Activated T-cell treated with anti-CD3 and anti-CD28 coated beads for 4 hours (primary cell): Measurements from ENCODE around the gene RALY.

Experiments
- DNase-seq: peaks from one replicate; pipeline ENCODE4 v3.0.0-alpha.2; 2020

Gene RALY

DNA sequence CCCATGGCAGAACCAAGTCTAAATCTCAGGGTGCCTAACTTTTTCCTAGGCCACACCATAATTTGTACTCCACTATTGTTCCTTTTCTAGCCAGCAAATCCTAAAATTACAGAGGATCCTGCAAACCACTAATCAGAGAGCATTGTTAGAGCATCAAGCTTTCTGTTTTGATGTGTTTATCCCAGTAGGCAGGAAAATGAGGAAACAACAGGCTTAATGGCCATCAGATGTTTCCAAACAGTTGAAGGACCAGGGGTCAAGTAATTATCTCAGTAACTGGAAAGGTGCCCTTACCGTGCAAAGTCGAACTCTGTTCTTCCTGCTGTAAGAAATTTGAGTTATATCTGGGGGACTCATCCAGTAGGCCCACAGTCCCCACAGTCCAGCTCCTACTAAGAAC, 58.7 kb downstream of the RALY start:
- no peak for DNase-seq

DNA sequence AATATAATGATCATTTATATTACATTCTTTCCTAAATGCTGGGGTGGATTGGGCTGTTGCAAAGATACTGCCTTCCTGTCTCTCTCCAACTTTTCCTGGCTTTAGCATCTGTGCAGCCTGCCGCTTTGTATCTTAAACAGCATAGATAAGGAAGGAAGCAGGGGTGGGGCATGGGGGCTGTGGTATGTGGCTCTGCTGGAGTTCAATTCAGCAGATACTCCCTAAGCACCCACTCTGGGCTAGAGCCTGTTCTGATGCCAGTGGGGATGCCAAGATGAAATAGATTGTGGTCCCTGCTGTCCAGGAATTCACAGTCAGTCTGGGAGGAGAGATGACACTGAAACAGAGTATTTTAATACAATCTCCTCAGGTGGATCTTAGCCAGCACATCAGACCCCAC, 61.6 kb downstream of the RALY start:
- no peak for DNase-seq

DNA sequence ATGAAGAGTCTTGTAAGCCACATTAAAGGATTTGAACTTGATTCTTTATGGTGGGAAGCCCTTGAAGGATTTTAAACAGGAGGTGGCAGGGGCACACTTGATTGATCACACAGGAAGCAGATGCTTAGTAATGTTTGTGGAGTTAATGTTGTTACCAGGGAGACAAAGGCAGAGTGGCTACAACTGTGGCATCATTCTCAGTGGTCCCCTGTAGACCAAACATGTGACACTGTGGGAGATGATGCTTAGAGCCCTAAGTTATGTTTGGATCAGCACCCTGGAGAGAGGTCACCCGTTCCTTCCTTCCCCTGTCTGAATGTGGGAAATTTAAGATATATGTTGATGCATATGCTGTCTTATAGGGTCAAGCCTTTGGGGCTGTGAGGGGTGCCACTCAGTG, 65.1 kb downstream of the RALY start:
- DNase-seq, result no peak

DNA sequence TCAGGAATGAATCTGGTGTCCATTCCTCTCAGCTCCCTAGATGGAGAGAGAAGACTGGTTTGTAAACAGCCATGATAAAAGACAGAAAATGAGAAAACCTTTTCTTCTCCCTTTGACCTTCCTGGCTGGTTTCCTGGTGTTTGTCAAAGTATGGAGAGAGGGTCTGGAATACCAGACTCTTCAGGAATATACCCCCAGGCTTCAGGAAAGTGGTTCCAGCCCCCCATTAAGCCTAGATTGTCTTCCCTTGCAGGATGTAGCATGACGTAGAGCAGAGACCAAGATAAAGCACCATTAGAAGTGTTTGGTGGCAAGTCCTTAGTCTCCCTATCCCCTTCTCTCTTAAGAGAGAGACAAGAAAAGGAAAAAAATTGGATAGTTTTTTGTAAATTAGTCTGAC, 67.3 kb downstream of the RALY start:
- DNase-seq, result no peak

DNA sequence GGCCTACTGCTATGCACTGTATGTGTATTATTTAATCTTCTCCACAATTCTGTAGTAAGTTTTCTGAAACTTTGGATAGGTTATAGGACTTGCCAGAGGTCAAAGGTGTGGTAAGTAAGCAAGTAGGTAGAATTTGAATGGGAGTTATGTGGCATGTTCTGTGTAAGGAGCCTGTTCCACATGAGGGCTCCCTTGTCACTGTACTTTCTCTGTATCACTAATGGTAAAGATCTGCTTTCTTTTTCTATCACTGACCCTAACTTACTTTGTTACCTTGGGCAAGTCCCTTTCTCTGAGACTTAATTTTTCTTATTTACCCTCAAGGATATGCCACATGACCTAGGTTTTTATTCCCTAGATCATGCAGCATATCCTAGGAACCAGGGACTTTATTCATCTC, 68.0 kb downstream of the RALY start:
- no peak for DNase-seq

DNA sequence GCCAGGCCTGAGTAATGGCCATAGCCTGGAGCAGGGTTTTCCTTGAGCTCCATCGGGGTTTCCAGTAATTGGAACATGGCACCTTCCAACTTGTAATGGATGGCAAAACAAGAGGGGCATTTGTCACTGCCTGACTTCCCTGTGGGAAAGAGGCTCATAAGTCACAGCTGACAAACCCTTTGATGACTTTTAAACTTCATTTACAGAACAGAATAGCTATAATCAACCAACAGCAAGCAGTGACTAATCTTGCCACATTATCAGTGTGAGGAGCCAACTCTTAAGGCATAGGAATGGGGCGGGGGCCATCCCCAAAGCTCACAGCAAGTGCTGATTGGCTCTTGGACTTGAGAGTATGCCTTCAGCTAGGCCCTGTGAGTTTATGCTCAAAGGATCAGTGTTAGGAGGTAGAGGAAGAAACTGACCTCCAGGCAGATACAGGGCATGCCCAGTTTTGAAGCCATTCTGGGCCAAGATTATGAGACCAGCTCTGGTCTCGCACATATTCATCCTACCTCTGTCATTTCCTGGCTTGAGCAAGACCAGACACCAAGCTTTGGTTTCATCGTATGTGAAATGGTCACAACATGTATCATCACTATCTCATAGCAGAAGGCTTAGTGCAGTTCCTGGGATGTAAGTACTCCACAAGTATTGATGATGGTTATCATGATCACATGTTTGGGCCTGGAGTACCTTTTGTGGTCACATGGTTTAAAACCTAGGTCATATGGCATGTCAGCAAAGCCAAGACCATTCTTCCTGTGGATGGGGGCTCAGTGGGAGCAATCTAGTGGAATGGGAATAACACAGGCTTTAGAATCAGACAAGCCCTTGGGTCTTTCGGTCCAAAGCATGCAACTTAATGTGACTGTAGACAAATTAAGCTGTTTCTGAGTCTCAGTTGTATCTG, 69.1 kb downstream of the RALY start:
- no peak for DNase-seq

DNA sequence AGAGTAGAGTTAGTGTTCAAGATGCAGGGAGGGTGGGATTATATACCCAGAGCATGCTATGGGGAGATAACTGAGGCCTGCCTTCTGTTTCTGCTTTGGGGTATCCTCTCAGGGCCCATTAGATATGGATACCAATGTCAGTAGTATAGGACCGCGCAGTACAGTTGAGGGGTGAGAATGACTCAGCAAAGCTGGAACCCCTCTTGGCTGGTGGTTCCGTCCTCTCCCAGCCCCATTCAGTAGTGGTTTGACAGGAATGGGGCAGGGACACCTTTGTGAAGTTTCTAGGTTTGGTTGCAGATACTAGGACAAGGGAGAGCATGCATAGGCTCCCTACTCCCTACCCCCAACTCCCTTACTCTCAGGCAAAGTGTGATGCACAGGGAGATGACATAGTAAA, 70.6 kb downstream of the RALY start:
- DNase-seq, result no peak

DNA sequence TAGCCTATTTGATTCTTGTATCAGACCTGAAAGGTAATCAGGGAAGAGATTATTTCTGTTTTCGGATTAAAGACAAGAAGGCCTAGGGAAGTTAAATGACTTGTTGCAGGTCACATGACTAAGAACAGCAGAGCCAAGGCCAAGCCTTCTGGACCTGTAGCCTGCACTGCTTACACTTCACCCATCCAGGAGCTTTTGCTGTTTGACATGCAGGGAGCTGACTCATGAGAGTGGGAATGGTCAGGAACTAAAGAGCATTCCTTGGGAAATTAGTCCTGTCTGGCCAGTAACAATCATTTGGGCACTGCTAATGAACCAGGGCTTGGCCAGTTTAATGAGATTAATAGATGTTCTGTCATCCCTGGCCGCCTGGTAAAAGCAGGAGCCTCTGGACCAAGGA, 71.5 kb downstream of the RALY start:
- no peak for DNase-seq

DNA sequence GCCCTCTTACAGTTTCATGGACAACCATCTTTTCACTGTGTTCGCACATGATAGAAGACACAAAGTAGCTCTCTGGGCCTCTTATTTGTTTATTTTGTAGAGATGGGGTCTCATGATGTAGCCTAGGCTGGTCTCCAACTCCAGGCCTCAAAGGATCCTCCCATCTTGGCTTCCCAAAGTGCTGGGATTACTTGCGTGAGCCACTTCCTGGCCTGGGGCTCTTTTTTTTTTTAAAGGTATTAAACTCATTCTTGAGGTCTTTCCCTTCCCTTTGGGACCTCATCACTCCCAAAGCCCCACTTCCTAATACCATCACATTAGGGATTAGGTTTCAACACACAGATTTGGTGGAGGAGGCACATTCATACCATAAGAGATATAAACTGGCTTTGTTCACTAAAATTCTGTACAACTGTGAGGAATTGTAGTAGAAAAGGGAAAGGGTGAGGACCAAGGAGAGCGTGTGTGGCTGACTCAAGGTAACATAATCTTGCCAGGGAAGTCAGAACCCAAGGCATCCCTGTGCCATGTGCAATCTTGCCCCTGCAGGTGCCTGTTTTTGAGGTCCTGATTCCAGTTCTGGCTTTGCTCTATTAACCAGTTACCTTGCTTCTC, 72.9 kb downstream of the RALY start:
- no peak for DNase-seq

DNA sequence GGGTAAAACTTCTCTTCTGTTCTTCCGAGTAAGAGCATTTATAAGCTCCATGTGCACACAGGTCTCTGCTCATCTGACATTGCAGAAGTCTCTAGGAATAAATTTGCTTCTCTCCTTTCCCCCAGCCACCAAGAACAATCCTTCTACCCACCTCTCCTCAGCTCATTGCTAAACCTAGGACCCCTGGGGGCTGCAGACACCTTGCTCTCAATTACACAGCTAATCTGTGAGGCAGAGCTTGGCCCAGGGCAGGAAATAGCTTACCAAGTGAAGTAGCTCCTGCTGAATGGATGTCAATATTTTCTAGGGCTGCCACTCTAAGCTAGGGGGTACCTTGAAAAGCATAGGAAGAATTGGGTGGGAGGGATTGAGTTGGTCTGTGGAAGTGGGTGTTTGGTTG, 74.3 kb downstream of the RALY start:
- DNase-seq, result no peak

DNA sequence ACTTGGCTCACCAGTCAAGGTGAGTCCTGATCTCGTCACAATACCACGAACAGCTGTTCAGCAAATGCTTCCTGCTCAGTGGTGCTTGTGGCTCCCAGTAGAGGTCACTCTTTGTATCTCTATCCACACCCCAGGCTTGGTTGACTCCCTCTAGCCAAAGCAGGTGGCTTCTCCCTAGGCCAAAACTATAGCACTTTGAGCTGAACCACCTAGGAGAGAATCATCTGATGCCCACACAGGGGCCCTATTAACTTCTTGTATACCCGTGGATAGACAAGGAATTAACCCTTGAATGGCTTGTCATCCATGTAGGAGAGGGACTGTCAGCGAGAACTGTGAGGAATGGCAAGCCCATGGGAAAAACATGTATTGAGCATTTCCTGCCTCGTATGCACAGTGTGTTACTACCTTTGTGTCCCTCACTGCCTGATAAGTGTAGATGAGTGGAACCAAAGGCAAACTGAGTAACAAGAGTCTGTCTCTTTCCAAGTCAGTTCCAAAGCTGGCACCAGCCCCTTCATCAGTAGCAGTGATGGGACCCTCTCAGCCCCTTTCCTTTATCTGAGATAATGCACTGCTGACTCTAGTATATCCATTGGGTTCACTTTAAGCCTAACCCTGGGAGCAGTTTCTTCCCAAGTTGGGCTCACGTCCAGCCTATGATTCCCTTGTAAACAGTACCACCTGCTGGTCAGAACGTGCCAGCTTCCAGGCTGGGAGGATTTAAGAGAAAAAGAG, 75.8 kb downstream of the RALY start:
- peak; percentile 48 for DNase-seq

DNA sequence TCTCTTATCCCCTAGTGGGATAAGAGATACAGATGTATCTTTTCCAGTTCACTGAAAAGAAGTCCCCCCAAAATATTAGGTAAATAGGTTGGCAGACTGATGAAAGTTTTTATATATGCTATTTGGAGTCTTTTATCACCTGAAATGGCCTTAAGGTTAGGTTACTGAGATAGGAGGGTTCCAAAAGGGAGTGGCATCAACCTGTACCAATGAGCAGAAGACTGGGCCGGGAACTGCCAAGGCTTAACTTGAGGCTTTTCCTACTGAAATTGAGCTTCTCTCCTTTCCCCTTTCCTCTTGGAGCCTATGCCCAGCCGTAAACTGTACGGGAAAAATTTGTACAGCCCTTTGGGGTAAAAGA, 76.3 kb downstream of the RALY start:
- no peak for DNase-seq

DNA sequence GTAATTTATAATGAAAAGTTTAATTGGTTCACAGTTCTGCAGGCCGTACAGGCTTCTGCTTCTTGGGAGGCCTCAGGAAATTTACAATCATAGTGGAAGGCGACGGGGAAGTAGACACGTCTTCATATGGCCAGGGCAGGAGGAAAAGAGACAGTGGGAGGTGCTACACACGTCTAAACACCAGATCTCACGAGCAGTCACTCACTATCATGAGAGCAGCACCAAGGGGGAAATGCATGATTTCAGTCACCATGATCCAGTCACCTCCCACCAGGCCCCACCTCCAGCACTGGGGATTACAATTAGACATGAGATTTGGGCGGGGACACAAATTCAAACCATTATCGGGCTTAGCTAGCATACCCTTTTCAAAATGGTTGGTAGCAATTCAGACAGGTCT, 77.1 kb downstream of the RALY start:
- DNase-seq, result no peak

DNA sequence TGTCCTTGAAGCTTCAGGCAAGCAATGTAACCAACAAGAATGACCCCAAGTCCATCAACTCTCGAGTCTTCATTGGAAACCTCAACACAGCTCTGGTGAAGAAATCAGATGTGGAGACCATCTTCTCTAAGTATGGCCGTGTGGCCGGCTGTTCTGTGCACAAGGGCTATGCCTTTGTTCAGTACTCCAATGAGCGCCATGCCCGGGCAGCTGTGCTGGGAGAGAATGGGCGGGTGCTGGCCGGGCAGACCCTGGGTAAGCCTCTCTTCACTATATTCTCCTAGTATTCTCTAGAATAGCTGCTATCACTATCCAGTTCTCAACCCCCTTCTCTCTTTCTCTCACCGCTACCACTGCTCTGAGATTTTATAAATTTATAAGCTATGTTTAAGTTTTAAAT, 78.4 kb downstream of the RALY start:
- no peak for DNase-seq

DNA sequence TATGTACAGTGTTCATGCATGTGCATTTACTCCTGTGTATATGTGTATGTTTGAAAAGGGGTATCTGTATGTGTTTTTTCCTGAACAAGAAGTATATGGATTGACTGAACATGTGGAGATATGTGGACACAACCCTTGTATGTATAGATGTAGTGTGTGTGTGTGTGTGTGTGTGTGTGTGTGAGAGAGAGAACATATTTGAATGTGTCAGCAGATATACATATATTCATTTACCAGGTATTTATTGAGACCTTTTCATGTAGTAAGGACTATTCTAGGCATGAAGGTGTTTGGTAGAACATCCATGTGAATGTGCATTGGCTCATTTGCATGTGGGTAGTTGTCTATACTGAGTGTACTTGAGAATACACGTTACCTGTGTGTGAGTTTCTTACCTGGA, 79.1 kb downstream of the RALY start:
- DNase-seq, result no peak

DNA sequence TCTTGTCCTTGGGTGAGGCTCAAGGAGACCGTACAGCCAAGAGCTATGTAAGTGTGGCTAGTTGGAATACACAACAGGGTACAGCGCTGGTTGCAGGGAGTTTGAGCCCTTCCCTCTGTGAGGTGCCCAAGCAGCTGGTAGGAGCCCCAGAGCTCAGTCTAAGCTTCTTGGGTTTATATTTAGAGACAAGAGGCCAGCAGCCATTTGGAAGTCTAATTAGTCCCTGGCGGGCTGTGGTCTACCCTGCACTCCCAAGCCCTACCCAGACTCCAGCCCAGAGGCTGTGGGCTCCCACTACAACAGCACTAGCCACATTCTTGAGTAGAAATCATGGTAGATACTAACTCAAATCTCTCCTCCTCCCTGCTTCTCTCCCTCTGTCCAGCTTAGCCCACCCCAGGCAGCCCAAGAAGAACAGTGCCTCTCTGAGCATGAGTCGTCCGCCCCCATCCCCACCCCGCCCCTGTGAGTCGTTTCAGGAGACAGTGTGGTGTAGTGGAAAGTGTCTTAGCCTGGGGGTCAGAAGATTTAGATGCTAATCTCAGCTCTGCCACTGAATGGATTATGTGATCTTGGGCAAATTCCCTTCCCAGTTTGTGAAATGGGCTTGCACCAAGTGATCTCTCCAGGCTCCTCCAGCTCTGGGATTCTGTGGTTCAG, 80.5 kb downstream of the RALY start:
- no peak for DNase-seq

DNA sequence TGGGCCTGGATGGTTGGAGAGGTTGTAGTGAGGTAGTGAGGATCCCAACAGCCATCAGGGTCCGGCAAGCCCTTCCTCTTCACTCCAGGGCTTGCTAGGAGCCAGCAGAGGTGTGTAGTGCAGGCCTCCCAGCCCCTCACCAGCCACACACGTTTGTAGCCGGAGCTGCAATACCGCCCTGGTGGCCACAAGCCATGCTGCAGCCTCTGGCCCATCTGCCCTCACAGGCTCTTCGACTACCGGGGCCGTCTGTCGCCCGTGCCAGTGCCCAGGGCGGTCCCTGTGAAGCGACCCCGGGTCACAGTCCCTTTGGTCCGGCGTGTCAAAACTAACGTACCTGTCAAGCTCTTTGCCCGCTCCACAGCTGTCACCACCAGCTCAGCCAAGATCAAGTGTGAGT, 81.9 kb downstream of the RALY start:
- no peak for DNase-seq

DNA sequence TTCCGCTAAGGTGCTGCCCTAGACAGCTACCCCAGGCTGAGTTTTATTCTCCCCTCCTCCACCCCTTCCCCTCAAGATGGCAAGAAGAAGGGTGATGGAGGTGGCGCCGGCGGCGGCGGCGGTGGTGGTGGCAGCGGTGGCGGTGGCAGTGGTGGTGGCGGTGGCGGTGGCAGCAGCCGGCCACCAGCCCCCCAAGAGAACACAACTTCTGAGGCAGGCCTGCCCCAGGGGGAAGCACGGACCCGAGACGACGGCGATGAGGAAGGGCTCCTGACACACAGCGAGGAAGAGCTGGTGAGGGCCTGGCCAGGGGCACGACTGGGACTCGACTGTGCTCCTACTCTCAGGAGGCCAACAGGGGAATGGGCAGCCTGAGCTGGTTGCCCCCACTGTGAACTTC, 83.2 kb downstream of the RALY start:
- no peak for DNase-seq

DNA sequence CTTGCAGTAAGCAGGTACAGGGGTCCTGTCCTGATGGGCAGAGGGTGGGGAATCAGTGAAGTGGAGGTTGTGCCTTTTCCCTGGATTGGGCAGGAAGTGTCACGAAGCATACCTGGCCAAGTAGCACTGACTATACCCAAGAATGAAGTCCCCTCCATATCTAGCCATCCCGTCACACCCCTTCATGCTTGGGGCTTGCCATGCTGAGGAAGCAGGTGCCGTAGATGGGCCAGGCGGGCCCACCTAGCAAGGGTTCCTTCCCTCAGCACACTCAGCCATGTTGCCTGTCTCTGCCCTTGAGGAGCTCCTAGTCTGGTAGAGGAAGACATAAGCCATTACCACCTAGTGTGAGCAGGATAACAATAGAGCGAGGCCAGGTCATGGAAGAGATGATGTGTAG, 84.8 kb downstream of the RALY start:
- no peak for DNase-seq

DNA sequence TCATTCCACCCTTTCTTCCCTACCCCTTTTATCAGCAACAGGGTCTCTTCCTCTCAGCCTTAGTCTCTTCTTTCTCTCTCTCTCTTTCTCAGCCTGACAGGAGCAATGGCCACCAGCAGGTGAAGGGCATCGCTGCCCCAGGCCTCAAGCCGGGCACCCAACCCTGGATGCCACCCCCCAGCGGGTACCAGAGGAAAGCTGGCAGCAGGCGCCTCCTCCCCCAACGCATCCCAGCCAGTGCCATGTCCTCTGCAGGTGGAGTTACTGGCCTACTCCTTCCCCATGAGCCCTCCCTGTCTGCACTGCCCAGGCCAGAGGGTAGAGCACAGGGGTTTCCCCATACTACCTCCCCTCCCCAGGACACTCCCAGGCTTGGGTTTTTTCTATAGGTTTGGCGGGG, 86.1 kb downstream of the RALY start:
- no peak for DNase-seq

DNA sequence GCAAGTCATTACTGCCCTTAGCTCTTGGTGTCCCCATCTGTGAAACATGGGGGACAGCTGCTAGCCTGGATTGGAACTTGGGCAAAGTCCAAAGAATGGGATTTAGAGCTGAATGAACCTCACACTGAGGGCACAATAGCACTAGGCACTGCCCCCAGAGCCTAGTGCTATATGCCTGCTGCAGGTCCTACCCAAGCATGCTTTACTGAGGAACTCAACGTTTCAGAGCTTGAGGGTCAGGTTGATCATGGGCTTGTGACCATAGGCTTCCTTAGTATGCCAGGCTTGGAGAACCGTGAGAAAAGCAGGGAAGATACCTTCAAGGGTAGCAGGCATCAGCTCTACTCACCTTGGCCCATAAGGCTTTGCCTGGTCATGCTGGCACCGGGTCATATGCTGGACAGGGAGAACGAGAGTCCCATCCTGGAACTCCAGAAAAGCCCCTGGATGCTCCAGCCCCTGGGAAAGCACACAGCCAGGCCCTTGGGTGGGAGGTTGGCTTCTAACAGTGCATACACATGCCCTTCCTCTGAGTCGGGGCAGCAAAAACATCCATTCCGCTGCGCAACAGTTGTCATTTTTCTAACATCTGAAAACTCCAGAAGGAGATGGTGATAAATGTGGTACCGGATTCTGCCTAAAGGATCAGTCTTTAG, 88.6 kb downstream of the RALY start:
- no peak for DNase-seq

DNA sequence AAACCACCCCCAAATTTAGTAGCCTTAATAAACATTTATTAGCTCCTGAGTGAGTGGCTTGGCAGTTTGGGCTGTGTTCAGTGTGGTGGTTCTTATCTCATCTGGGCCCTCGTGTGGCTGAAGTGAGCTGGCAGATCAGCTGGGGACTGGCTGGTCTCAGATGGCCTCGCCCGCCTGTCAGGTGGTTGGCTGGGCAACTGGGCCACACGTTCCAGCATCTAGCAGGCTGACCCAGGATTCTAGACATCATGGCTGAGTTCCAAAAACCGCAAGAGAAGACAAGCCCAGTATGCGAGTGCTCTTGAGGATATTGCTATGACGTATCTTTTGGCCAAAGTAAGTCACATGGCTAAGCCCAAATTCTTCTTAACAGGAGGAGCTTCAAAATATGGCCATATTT, 89.4 kb downstream of the RALY start:
- no peak for DNase-seq

DNA sequence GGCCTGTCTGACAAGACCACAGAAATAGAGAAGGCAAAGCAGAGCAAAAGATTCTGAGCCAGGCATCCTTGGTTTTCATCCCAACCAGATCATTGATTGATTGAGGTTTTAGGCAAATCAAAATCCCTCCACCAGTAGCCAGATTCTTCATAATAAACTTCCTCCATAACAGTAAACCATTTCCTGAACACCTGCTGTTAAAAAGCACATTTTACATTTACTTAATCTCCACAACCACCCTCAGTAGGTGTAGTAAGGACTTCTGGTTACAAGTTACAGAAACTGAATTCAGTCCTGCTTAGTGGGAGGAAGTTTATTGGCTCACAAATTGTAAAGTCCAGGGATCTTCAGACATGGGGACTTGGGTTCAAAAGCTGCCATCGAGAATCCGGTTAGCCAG, 90.1 kb downstream of the RALY start:
- DNase-seq, result no peak
